D721Med (cell line): ENCODE results near the gene CNOT4.
"Not testable (repeated sequence)": the region's sequence is repeated elsewhere in the genome, so short reads cannot be mapped to it uniquely, and the experiment has no call there.

Experiments
- DNase-seq: peaks from one replicate; pipeline ENCODE4 v3.0.0; 2011; ENCODE audit warnings: low spot score; ENCODE audit not compliant: insufficient read length
- FAIRE-seq: peaks from 2 replicates; lab custom pipeline; 2011; peaks lifted over from hg19 to GRCh38; lab: Jason Lieb, UNC
- CTCF ChIP-seq: IDR thresholded peaks from 2 replicates; pipeline ENCODE4 v1.5.1; 2012; ENCODE audit warnings: mild to moderate bottlenecking, control low read depth; ENCODE audit not compliant: insufficient read depth; ENCODE audit errors: missing control alignments

CNOT4 gene

GRCh38 chr7:135481598-135481979, 28.3 kb downstream of the CNOT4 start:
- TF ChIP-seq CTCF: no peak
- FAIRE-seq: no peak
- DNase-seq: no peak

- TF ChIP-seq CTCF: no peak
- FAIRE-seq: no peak
- DNase-seq: no peak
These were observed 28.8 kb downstream of the CNOT4 start for GRCh38 chr7:135480966-135481597.

- FAIRE-seq (no peak), DNase-seq (no peak)
- no peak for TF ChIP-seq CTCF
These were observed 34.4 kb downstream of the CNOT4 start for GRCh38 chr7:135475521-135475920.

GRCh38 chr7:135469705-135470104, 40.2 kb downstream of the CNOT4 start:
- not testable (repeated sequence) for DNase-seq, FAIRE-seq

GRCh38 chr7:135467207-135467711, 42.6 kb downstream of the CNOT4 start:
- DNase-seq (no peak), FAIRE-seq (no peak)
- TF ChIP-seq CTCF: no peak

GRCh38 chr7:135466442-135467206, 43.3 kb downstream of the CNOT4 start:
- FAIRE-seq: no peak
- TF ChIP-seq CTCF: no peak

GRCh38 chr7:135463908-135464307, 46.0 kb downstream of the CNOT4 start:
- FAIRE-seq (no peak), DNase-seq (no peak)
- no peak for TF ChIP-seq CTCF

More at GRCh38 chr7:135466442-135467206, 43.3 kb downstream of the CNOT4 start:
- DNase-seq: no peak
